HUES64 (cell line): ENCODE results near the gene ABCA4.

Experiments
- H3K27ac ChIP-seq: 2 replicates; pipeline ENCODE4 v1.7.0; 2013; ENCODE audit warnings: low read depth, low read length, inconsistent platforms
- H3K27me3 ChIP-seq: 2 replicates; pipeline ENCODE4 v1.6.1; 2013; ENCODE audit warnings: mild to moderate bottlenecking, low read length; ENCODE audit not compliant: insufficient read depth
- H3K36me3 ChIP-seq: 2 replicates; pipeline ENCODE4 v1.6.1; 2013; ENCODE audit warnings: mild to moderate bottlenecking, low read length; ENCODE audit not compliant: insufficient read depth
- H3K4me1 ChIP-seq: 2 replicates; pipeline ENCODE4 v1.6.1; 2013; ENCODE audit warnings: mild to moderate bottlenecking, low read length, moderate library complexity; ENCODE audit not compliant: insufficient read depth
- H3K4me3 ChIP-seq: 2 replicates; pipeline ENCODE4 v1.5.1; 2013; ENCODE audit warnings: mild to moderate bottlenecking, low read length, moderate library complexity
- H3K9ac ChIP-seq: 2 replicates; pipeline ENCODE4 v1.6.1; 2013; ENCODE audit warnings: mild to moderate bottlenecking, low read depth, low read length
- H3K9me3 ChIP-seq: 2 replicates; pipeline ENCODE4 v1.6.1; 2013; ENCODE audit warnings: low read depth, low read length; ENCODE audit not compliant: insufficient read depth
- WGBS: fragments of 150-250, 120-280 bp; methylation state at CpG from one replicate; pipeline ENCODE4 v1.1.7; 2013; ENCODE audit warnings: missing lambda C conversion rate; 5-methylcytosine and 5-hydroxymethylcytosine counted together

Gene ABCA4

DNA sequence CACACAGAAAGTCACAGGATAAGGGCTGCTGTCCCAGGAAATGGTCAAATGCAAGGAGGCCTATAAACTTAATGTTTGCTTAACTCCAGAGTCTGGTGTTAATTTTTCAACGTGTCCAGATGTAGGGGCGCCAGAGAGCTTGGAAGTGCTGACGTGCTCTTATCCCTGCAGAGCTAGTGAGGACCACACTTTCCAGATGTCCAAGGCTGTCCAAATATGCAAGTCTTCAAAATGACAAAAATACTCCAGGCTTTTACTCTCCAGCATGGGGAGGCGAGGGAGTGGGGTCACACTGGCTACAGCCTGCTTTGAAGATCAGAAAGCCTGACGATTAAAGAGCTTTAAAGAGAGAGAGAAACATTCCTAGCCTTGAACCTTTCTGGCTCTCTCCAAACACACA lies 57.6 kb downstream of the ABCA4 start:
- WGBS, result 58% methylated on average over 4 of the region's 5 CpGs
- H3K4me1 ChIP-seq, result peaks cover 10% of the 10 kb centered on the region; the same call in 1 of the 2 replicates

GRCh38 chr1:94061513-94062443 lies 59.2 kb downstream of the ABCA4 start:
- Histone ChIP-seq H3K4me1 (peaks cover 7% of the 10 kb centered on the region; the same call in 1 of the 2 replicates), H3K27me3 (peaks cover 42% of the 10 kb centered on the region), H3K27ac (no peak overlapping the region), H3K4me3 (no peak overlapping the region), H3K9me3 (no peaks in the 10 kb centered on the region), H3K9ac (no peak overlapping the region), H3K36me3 (no peaks in the 10 kb centered on the region)
- 24% methylated on average over 5 of the region's 5 CpGs for WGBS

More for the DNA sequence above, 57.6 kb downstream of the ABCA4 start:
- Histone ChIP-seq H3K9ac (no peak overlapping the region), H3K27ac (no peak overlapping the region), H3K9me3 (no peaks in the 10 kb centered on the region), H3K27me3 (peaks cover 58% of the 10 kb centered on the region), H3K4me3 (no peak overlapping the region), H3K36me3 (no peaks in the 10 kb centered on the region)

GRCh38 chr1:94060720-94061119 lies 60.2 kb downstream of the ABCA4 start:
- WGBS, result 95% methylated on average over 1 of the region's 2 CpGs
- Histone ChIP-seq H3K27me3 (peaks cover 31% of the 10 kb centered on the region; the same call in 1 of the 2 replicates), H3K4me1 (peaks cover 9% of the 10 kb centered on the region; the same call in 1 of the 2 replicates)

GRCh38 chr1:94058766-94059165 lies 62.2 kb downstream of the ABCA4 start:
- H3K36me3 ChIP-seq, result no peaks in the 10 kb centered on the region
- peaks cover 12% of the 10 kb centered on the region; the same call in 1 of the 2 replicates for H3K27me3 ChIP-seq
- H3K4me1 ChIP-seq, result peaks cover 14% of the 10 kb centered on the region; the same call in 1 of the 2 replicates
- 79% methylated on average over 3 of the region's 3 CpGs for WGBS
- no peak overlapping the region for H3K4me3 ChIP-seq
- no peaks in the 10 kb centered on the region for H3K9me3 ChIP-seq
- H3K9ac ChIP-seq, result no peak overlapping the region
- no peak overlapping the region for H3K27ac ChIP-seq

More at GRCh38 chr1:94060720-94061119, 60.2 kb downstream of the ABCA4 start:
- no peak overlapping the region for H3K4me3 ChIP-seq
- no peaks in the 10 kb centered on the region for H3K9me3 ChIP-seq
- no peaks in the 10 kb centered on the region for H3K36me3 ChIP-seq
- no peak overlapping the region for H3K27ac ChIP-seq
- no peak overlapping the region for H3K9ac ChIP-seq

GRCh38 chr1:94056996-94057395 lies 64.0 kb downstream of the ABCA4 start:
- peaks cover 16% of the 10 kb centered on the region; the same call in 1 of the 2 replicates for H3K4me1 ChIP-seq
- no peaks in the 10 kb centered on the region for H3K36me3 ChIP-seq
- H3K9me3 ChIP-seq, result no peaks in the 10 kb centered on the region
- no peak overlapping the region for H3K27ac ChIP-seq
- no peak overlapping the region for H3K4me3 ChIP-seq
- WGBS, result 91% methylated on average over 2 of the region's 2 CpGs
- H3K27me3 ChIP-seq, result peaks cover 3% of the 10 kb centered on the region; the same call in 1 of the 2 replicates
- no peak overlapping the region for H3K9ac ChIP-seq

DNA sequence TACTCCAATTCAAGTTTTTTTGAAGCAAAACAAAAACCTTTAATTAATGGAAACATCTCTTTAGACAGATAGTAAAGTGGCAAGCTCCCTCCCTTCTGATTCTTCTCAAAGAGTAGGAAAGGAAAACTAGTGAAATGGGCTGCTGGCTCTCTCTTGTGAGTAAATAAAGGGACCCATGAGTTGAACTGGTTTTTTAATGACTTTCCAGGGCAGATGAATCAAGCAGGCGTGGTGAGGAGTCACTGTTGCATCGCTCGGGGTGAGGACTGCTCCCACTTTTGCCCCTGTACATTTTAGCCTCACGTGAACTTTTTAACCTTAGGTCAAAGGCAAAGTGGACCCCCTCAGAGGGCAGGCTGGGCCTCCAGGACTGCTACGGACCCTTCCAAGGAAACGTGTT lies 64.8 kb downstream of the ABCA4 start:
- no peaks in the 10 kb centered on the region for H3K27me3 ChIP-seq
- 96% methylated on average over 6 of the region's 6 CpGs for WGBS

GRCh38 chr1:94055459-94056122 lies 65.4 kb downstream of the ABCA4 start:
- H3K27ac ChIP-seq, result no peak overlapping the region
- no peak overlapping the region for H3K9ac ChIP-seq
- H3K4me3 ChIP-seq, result no peak overlapping the region
- peaks cover 22% of the 10 kb centered on the region for H3K4me1 ChIP-seq
- 82% methylated on average over 5 of the region's 5 CpGs for WGBS
- H3K27me3 ChIP-seq, result no peaks in the 10 kb centered on the region
- no peaks in the 10 kb centered on the region for H3K36me3 ChIP-seq
- no peaks in the 10 kb centered on the region for H3K9me3 ChIP-seq

More for the DNA sequence above, 64.8 kb downstream of the ABCA4 start:
- Histone ChIP-seq H3K4me3 (no peak overlapping the region), H3K27ac (no peak overlapping the region), H3K9ac (no peak overlapping the region), H3K9me3 (no peaks in the 10 kb centered on the region), H3K4me1 (peaks cover 16% of the 10 kb centered on the region), H3K36me3 (no peaks in the 10 kb centered on the region)

DNA sequence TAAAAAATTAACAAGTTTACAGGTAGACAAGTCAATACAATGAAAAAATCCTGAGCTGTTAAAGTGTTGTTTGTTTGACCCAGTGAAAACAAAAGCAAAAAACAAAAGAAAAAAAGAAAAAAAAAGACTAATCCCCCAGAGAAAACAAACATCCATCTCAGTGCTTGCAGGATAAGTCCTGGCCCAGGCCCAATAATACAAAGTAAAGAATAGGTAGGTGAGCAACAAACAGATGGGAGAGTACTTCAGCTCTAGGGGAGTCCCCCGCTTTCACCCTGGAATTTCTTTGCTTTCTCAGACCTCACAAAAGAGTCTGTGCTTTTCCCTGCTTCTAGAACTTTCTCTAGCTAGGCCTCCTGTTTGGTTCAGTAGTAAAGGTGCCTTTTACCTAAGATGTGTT lies 70.3 kb downstream of the ABCA4 start:
- Histone ChIP-seq H3K9ac (no peak overlapping the region), H3K27ac (no peak overlapping the region; the same call in 1 of the 2 replicates), H3K4me1 (peaks cover 36% of the 10 kb centered on the region), H3K36me3 (no peaks in the 10 kb centered on the region), H3K27me3 (no peaks in the 10 kb centered on the region), H3K9me3 (no peaks in the 10 kb centered on the region), H3K4me3 (no peak overlapping the region)
- 81% methylated on average over 1 of the region's 1 CpG for WGBS

DNA sequence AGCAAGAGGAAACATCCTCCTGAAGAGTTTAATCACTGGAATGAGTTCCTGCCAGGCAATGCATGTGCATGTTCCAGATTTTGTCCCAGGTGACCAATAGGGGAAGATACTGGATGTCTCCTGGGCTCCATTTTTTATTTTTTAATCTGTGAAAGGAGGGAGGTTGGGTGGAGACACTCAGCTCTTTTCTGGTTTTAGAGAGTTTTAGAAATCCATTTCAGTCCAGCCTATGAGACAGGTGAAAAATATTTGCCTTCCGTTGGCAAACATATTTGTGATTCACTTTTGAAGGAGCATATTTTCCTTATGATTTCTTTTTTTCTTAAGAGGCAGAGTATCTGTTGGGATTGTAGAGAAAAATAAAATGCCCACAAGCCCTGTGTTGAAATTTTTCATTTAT lies 70.7 kb downstream of the ABCA4 start:
- no peak overlapping the region for H3K4me3 ChIP-seq
- no peak overlapping the region for H3K27ac ChIP-seq
- H3K4me1 ChIP-seq, result peaks cover 32% of the 10 kb centered on the region
- no peaks in the 10 kb centered on the region for H3K27me3 ChIP-seq
- H3K9ac ChIP-seq, result no peak overlapping the region
- no peaks in the 10 kb centered on the region for H3K9me3 ChIP-seq
- H3K36me3 ChIP-seq, result no peaks in the 10 kb centered on the region
- WGBS, result 86% methylated on average over 1 of the region's 1 CpG

DNA sequence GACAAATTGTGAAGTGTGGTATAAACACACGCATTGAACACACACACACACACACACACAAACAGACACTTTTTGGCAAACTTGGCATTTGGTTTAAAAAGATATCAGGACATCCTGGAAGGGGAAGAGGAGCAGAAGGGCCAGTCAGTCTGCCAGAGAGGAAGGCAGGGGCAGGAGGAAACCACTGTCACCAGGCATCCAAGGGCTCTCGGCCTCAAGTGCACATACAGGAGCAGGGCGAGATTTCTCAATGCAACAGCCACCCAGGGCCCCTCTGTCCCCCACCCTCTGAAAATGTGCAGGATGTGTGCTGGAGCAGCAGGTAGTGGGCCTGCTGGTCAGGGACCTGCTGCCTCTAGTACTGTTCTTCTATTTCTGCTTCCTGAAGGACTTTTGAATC lies 71.2 kb downstream of the ABCA4 start:
- H3K4me3 ChIP-seq, result no peak overlapping the region
- WGBS, result 94% methylated on average over 2 of the region's 3 CpGs
- peaks cover 31% of the 10 kb centered on the region for H3K4me1 ChIP-seq
- H3K27me3 ChIP-seq, result no peaks in the 10 kb centered on the region
- no peaks in the 10 kb centered on the region for H3K36me3 ChIP-seq
- no peaks in the 10 kb centered on the region for H3K9me3 ChIP-seq
- H3K27ac ChIP-seq, result no peak overlapping the region
- H3K9ac ChIP-seq, result no peak overlapping the region
